ENCODE measurements around the gene SVBP.
"Not testable (repeated sequence)": the region's sequence is repeated elsewhere in the genome, so short reads cannot be mapped to it uniquely, and the experiment has no call there.

SVBP gene

DNA sequence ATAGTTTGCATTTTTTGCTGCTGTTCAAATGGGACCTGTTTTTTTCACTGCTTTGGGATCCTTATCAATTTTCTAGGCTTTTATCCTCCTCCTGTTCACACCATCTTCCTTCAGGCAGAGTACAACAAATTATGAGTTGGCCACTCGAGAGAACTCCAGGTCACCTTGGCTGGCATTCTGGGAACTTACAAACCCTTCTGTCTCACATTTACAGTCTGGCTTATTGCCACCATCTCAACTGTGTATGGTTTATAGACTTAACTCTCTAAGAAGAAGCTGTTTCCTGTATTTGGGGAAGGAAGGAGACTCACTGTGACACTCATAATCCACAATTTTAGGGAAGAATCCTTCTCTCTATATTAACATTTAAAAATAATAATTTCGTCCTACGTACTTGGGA, 23.8 kb upstream of the SVBP start:
- no peak for DNase-seq

DNA sequence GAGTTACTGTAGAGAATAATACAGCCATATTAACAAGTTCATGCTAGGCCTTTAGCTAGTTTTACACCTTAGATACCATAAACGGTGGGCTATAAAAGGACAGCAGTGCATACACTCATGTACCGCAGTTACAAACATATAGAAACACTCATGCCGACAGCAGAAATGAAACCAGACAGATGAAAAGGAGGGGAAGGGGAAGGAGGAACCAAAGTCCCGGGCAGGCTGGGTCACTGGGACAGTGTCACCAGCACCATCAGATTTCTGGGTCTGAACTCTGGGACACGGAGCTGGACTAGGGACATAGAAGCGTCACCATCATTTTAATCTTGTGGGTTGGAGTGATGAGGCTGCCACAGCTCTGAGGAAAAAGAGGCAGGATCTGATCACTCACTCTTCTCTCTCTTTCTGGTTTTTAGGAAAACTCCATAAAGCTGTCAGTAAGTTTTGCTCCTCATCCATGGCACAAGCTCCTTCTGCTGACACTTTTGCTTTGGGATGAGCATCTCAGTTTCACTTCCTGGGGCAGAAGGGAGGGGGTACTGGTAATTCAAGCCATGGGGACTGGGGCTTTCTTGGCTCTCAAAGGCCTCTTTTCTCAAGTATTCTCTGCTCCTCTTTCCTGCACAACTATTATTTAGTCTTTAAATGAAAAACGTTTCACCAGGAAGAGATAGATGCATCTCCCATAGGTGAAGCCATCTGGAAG, 21.4 kb upstream of the SVBP start:
- DNase-seq = no peak

DNA sequence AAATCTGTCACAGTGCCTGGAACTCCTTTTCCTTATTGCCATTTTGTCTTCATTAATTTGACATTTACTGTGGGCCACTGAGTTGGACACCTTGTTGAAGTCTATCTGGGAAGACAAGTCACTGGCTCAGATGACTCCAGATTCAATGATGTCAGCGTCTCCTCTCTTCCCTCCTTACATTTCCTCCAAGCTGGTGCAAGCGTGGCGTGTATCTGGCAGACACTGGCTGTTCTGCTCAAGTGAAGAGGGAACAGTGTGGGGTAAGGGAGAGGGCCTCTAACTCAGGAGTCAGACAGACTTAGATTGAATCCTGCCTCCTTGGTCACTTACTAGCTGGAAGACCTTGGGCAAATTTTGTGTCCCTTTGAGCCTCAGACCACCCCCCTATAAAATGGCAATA, 20.5 kb upstream of the SVBP start:
- no peak for DNase-seq

DNA sequence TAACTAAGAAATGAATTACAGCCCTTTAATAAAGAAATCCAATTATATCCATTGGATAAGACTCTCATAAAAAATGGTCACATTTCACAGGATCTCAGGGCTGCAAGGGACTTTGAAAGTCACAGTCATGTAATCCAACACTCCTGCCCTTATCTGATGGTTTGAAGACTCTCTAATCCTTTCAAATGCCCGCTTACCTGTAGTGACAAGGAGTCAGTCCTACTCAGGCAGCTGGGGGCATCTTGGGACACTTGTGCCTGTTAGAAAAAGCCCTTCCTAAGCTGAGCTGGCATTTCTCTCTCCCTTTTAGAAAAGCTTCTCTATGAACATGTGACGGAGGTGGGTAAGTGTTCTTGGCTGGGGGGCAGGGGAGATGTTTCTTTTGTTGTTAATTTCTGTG, 18.2 kb upstream of the SVBP start:
- DNase-seq = no peak

DNA sequence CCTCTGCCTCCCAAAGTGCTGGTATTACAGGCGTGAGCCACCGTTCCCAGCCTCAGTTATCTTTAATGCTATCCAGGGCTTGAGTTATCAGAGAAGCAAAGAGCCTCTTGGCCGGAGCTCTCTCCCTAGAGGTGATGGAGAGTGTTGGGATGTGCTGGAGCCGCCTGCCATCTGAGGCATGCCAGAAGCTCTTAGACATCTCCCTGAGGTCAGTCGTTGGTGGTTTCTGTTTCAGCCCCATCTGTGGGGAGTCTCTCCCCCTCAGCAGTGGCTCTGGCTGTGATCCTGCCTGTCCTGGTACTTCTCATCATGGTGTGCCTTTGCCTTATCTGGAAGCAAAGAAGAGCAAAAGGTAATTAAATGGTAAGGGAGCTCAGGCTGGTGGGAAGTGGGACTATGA, 17.6 kb upstream of the SVBP start:
- DNase-seq = no peak

DNA sequence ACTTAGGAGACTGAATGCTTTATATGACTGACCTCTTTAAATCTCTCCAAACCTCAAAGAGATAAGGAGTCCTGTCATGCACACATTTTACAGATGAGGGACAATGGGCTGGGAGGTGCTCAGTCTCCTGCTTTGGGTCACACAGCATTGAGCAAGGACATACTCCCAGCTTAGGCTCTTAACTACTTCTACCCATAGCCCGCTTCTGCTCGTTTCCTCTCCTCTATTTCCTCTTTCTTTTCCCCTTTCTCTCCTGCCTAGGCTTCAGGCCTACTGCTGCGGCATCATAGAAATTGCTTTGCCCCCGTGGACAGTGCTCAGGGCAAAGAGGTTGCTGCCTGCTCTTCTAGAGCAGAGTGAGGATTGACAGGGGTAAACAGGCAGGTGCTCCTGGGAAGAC, 16.8 kb upstream of the SVBP start:
- no peak for DNase-seq

DNA sequence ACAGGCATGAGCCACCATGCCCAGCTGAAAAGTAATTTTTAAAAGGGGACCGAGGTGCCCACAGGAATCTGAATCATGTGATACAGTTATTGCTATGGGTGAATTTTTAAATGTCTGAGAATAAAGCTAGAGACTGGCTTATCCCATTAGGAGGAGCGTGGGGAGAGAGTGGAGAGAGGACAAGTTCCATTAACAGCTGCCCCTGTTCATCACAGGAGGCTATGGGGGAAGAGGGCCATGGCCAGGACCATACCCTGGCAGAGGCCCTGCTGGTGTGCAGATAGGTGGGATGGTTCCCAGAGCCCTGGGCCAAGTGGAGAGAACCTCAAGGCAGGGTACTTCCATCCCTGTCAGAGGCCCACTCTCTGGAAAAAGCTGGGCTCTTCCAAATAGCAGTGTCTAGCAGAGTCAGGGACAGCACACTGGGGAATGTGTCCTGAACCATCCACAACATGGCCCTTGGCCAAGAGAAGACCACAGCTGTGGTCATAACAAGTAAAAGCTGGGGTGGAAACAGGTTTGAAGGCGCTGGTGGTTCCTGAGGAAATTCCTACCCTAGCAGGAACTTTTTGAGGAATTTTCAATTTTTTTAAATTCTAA, 15.5 kb upstream of the SVBP start:
- no peak for DNase-seq

DNA sequence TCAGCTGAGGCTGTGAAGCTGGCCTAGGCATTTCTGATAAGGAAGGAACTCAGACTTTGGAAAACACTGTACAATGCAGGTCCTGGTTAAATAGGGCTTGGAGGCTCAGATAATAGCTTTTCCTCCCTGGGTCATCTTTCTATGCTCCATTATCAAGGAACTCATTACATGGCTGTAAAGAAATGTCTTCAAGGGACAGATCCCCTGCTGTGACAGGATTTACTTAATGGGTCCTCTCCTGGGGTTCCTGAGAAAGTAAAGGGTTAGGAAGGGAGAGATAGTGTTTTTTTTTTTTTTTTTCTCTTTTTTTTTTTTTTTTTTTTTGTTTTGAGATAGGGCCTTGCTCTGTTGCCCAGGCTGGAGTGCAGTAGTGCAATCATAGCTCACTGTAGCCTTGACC, 14.1 kb upstream of the SVBP start:
- DNase-seq = no peak

DNA sequence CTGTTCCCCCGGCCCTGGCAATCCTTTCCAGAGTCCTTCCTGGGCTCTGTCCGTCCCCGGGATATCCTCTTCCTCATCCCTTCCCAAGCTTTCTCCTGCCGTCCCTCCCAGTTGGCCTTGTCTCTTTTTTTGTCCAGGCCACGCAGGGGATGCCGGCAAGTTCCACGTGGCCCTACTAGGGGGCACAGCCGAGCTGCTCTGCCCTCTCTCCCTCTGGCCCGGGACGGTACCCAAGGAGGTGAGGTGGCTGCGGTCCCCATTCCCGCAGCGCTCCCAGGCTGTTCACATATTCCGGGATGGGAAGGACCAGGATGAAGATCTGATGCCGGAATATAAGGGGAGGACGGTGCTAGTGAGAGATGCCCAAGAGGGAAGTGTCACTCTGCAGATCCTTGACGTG, 13.4 kb upstream of the SVBP start:
- no peak for DNase-seq

DNA sequence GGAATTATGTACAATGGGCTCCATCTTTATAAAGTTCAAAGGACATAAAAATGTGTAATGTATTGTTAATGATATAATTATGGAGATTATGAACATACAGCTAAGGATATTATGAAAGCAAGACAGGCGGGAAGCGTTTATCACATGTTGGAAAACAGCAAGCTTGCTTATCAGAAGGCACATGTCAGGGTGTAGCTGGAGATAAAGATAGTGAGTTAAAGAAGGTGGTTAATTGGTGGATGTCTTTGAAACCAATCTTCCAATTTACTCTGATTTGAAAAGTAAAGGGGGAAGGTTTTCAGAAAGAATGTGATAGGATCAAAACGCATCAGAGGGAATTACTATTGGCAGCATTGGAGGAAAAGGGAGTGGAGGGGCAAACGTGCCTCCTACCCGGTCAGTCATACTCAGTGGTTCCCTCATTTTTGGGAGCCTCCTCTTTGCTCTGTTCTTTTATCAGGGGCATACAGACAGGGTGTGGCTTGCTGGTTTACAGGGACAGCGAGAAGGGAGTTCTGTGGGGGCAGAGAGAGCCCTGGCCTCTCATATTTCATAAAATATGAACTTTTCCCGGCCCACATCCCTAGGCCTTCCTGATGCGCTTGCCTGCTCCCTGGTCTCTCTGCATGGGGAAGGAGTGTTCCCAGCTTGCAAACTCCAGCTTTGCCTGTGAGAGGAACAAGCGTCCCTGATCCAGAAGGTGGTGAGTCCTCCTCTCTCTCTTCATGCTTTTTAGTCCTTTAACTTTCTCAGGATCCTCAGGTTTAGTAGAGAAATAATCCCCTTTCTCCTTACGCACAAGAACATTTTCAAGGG, 8.0 kb upstream of the SVBP start:
- DNase-seq = no peak

DNA sequence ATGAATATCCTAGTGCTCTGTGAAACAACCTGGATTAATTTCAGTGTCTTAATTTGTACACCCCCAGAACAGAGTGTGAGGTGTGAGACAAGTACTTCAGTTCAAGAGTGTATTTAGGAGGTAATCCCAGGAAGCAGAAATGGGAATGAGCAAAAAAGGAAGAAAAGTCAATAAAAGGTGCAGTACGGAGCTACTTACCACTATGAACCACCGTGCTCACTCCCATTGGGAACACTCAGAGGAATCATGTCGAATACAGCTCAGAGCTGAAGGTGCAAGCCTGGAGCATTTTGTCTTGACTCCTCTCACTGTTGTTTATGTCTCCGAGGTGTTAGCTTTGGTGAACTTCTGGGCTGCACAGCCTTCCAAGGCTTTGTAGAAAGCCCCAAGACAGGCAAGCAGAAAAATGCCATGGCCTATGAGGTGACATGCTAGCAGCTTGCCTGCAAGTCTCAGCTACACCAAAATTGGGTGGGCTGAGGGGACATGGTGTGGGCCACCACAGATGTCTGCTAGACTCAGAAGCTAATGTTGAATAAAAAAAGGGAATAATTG, 7.4 kb upstream of the SVBP start:
- no peak for DNase-seq

DNA sequence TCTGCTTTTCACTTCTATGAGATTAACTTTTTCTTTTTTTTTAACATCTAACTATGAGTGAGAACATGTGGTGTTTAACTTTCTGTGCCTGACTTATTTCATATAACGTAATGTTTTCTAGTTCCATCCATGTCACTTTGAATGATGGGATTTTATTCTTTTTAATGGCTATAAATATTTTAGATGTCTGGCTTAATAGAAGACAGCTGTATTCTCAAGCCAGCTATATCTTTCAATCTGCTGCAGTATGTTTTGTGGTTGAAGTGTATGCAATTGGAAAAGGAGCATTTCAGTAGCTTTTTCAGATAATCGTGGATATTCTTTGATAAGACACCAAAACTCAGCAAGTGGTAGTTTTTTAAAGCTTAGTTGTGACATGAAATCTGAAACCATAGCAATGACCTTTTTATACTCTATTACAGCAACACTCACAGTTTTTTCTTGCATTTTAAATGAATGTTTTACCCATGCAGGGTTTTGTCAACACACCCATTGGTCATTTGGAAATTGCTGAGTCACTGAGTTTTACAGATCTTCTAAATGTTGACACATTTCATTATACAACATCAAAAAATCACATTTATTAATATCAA, 5.7 kb upstream of the SVBP start:
- no peak for DNase-seq

DNA sequence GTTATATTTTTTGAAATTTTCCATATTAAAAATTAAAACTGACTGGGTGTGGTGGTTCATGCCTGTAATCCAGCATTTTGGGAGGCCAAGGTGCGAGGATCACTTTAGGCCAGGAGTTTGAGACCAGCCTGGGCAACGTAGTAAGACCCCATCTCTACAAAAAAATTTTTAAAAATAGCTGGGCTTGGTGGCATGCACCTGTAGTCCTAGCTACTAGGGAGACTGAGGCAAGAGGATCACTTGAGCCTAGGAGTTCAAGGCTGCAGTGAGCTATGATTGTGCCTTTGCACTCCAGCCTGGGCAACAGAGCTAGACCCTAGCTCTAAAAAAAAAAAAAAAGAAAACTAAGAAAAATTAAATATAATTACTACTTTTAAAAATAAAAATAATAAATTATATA, 4.5 kb upstream of the SVBP start:
- DNase-seq = no peak

DNA sequence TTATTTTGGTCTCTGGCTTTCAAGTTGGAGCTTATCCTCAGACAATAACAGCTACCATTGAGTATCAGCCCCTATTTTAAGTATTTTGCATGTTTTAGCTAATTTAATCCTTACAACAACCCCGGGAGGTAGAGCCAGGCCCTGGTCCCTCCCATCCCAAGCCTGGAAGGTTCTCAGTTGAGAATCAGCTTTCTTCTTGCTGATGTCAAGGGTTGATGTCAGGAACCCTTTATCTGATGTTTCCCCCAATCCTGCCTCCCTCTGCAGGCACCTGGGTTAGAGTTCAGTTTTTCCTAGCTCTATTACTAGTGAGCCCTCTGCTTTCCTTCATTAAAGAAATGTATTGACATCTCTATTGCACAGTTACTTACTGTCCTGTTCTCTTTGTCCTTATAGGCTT, 3.6 kb upstream of the SVBP start:
- DNase-seq = no peak

DNA sequence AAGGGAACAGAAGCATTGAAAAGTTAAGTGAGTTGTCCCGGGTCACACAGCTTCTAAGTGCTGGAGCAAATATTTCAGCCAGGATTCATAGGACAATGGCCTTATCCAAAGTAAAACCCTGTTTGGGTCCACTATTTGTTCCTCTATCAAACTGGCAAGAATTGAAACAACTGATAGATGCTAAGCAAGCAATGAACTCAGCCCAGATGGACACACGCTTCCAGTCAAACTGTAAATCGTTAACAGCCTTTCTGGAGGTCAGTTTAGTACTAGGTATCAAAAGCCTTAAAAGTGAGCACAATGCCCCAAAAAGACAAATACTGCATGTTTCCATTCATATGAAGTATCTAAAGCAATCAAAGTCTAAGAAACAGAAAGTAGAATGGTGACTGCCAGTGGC, 779 bp upstream of the SVBP start:
- no peak for DNase-seq

DNA sequence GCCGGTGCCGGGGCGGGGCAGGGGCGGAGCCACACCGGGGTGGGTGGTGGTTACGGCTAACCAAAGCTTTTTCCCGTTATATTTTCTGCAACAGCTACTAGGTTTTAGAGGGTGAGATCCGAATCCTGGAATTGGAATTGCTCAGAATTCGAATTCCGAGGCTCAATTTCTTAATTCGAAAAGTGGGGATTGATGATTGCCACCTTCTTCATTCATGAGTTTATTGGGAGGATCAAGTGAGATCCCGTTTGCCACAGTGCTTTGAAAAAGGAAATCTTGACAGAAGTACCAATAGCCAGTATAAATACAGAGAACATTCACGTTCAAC, 207 bp upstream of the SVBP start:
- no peak for DNase-seq

DNA sequence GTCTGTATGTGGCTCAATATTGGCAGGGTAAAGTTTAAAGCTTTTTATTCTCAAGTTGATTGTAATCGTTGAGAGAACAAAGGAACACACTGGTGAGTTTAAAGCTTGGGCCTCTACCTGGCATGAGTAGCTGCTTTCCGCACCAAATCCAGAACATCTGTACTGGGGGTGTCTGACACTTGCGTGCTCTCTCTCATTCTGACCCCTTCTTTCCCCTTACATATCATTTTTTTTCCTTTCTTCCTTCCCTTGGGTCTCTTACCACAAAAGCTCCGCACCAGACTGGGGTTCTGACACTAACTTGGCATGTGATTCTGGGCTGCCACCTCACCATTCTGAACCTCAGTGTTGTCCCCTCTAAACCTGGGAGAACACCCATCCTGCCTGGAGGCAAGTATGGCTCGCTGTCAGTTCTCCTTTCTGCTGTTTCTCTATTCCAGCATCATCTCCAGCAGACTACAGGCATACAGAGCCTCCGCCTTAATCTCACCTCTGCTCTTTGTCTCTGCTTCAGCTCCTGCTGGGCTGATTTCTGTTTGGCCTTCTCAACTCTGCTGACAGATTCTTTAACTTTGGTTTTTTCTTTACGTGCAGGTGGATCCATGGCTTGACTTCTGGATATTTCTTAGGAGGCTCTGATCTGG, 1.1 kb downstream of the SVBP start:
- peak; percentile 2 to 16 for DNase-seq

DNA sequence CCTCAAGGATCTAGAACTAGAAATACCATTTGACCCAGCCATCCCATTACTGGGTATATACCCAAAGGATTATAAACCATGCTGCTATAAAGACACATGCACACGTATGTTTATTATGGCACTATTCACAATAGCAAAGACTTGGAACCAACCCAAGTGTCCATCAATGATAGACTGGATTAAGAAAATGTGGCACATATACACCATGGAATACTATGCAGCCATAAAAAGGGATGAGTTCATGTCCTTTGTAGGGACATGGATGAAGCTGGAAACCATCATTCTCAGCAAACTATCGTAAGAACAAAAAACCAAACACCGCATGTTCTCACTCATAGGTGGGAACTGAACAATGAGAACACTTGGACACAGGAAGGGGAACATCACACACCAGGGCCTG, 2.4 kb downstream of the SVBP start:
- DNase-seq = not testable (repeated sequence)

DNA sequence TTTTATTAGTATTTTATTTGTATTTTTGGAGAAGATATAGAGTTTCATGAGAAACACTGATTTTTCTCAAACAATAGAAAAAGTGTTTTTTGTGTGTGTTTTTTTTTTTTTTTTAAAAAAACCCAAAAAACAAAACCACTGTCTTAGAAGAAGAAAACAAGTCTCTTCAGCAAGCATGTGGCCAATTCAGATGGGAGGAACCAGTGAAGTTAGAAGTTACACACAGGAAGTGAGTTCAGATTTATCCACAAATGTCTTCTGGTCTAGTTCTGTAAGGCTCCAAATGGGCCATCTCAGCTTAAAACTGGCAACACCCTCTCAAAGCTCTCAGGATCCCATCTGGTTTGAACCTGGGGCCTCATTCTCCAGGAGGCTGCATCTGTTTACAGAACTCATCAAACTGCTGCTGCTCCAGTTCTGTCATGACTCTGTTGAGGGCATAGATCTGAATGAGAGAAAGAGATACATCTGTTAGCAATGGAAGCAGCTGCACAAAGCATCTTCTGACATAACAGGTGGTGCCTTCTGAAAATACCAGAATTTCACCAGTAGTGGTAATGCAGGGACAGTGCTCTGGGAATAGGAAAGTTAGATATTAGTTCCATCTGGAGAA, 10.0 kb downstream of the SVBP start:
- no peak for DNase-seq

DNA sequence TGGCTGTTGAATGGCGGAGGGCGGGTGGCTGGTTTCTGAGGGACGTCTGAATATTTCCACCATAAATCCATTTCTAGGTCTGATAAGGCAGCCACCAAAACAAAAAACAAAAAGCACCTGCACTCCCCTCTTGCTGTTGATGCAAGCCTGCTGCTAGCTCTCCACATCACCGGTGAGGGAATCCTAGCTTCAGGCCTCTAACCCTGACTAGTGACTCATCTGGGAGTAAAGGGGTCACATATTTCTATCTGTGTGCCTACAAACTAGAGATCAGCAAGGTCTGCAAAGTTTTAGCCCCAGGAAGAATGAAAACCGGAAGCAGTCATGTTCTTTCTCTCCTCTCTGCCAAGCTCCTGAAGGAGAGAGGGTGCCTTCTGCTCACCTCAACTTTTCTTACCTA, 10.6 kb downstream of the SVBP start:
- no peak for DNase-seq

DNA sequence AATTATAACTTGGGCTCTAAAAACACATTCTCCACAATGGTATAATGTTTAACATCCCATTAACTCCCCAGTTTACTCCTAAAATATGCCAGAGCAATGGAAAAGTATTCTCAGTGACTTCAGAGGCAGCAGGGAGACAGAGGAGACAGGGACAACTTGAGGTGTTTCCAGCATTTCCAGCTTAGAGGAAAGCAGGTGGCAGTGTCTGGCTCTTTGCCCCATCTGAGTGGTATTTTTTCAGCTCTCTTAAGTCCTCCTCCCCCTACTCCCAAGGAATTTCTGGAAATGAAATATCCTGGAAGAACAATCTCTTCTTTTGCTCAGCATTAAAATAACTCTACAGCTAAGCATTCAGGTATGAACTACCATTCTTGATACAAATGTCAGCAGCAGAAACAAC, 11.0 kb downstream of the SVBP start:
- no peak for DNase-seq

DNA sequence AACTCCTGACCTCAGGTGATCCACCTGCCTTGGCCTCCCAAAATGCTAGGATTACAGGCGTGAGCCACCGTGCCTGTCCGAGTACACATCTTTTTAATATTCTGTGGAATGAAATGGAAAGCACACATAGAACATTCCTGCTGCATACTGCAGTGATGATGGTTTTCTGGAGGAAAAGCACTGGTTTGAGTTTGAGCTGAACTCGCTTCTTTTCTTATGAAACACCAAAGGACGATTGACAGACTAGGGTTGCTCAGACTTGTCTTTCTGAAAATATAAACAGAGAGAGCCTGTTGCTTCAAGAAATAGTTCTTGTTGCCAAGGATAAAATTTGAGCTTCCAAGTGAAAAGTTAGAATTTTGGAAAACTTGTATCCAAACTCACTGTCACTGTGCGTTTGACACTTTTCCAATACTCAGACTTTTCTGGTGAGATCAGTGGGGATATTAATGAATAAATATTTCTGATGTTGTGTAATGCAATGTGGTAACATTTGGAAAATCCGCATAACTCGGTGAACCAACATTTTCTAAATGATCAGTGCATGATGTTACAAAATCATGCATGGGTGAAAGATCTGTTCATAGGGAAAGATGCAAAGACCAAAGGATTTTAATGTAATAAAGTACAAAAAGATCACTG, 15.2 kb downstream of the SVBP start:
- DNase-seq = no peak

Data from activated CD4-positive, alpha-beta T cell treated with anti-CD3 and anti-CD28 coated beads, Interleukin-2, amount 50 U/mL, for 48 hours (primary cell).